ENCODE results near the gene MOCOS. TPM values are rescaled to one million over a fixed set of nuclear protein-coding genes. Genes with fewer than 3 reads are reported as not detected.

MOCOS gene
- total RNA-seq, 1 experiment from 2014 or later, result 12.1 TPM

DNA sequence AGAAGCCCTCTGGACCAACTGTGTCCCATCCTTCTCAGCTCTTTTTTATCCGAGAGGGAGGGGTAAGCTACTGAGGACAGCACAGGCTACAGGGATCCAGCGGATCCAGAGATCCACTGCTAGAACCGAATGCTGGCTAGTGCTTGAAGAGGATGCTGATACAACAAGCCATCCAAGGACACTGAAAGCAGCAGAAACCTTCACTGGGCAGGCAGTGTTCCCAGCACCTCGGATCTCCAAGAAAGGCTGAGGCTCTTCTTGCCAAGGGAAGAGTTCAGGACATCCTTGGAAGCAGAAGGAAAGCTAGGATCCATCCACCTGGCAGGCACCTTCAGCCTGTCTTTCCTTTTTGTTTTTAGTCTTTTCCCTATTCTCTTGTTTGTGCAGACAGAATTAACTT lies 97.0 kb downstream of the MOCOS start:
- CTCF ChIA-PET, result interaction anchor here (1.0 to 6.7 kb wide), 14 partner anchors 12 to 898 kb away, joined by 3 to 94 read pairs (median 5); no protein-coding TSS in a partner anchor
- DNase-seq (ENCODE audit: low read depth, low spot score) (no peak), ATAC-seq (0 out of 2 replicates have a peak, but pooled peaks have one; percentile 20)
- H3K27me3 ChIP-seq (ENCODE audit: insufficient read depth, low read length), result peaks cover 7% of the 10 kb centered on the region; the same call in 1 of the 2 replicates
- no peak overlapping the region for H3K4me2 ChIP-seq (ENCODE audit: low read length)
- no peaks in the 10 kb centered on the region for H4K20me1 ChIP-seq (ENCODE audit: insufficient read depth)
- TF ChIP-seq, protein P1, sequence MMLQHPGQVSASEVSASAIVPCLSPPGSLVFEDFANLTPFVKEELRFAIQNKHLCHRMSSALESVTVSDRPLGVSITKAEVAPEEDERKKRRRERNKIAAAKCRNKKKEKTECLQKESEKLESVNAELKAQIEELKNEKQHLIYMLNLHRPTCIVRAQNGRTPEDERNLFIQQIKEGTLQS (IDR thresholded peaks at IDR 0.05), result no peak
- no peak for TF ChIP-seq CBX3 (IDR thresholded peaks at IDR 0.05; ENCODE audit: low read depth)
- TF ChIP-seq ZFX (IDR thresholded peaks at IDR 0.05), result no peak
- TF ChIP-seq SP1 (IDR thresholded peaks at IDR 0.05; ENCODE audit: low read depth), result no peak
- TF ChIP-seq JUND (IDR thresholded peaks at IDR 0.05), result no peak
- TF ChIP-seq RAD21 (IDR thresholded peaks at IDR 0.05; ENCODE audit: low read depth), result no peak
- no peak for TF ChIP-seq POLR2A (IDR thresholded peaks at IDR 0.05; ENCODE audit: borderline replicate concordance, extremely low read depth, insufficient read depth, insufficient read length)
- no peak for TF ChIP-seq FOSL1 (IDR thresholded peaks at IDR 0.05; ENCODE audit: low read depth)
- H3K36me3 ChIP-seq (ENCODE audit: control insufficient read depth in 1 of 2, insufficient read depth in 2 of 2, low read length in 2 of 2), result no peaks in the 10 kb centered on the region
- no peaks in the 10 kb centered on the region for H3K4me1 ChIP-seq (ENCODE audit: control insufficient read depth in 1 of 2, insufficient read depth in 2 of 2, low read length in 2 of 2)
- BruUV-seq (replicated peaks), result no TSS peak
- no peaks in the 10 kb centered on the region for H3K9me2 ChIP-seq (ENCODE audit: insufficient read depth)
- H3K9ac ChIP-seq (ENCODE audit: low read length), result no peak overlapping the region
- H3K4me3 ChIP-seq (replicated peaks in 1 of 2; ENCODE audit: low read depth in 1 of 2, low read length in 2 of 2), result no peak overlapping the region
- no peaks in the 10 kb centered on the region for H3K79me2 ChIP-seq (ENCODE audit: insufficient read depth, low read length)
- H2AFZ ChIP-seq (ENCODE audit: low read depth, low read length, poor library complexity, severe bottlenecking), result no peak overlapping the region
- RAD21 ChIA-PET (ENCODE audit: low non-redundant PET in 1 of 2, low total read pairs in 2 of 2, uncharacterized antibody in 2 of 2, unreplicated experiment in 2 of 2), result interaction anchor here (0.6 to 2.9 kb wide), 6 partner anchors 103 to 528 kb away, joined by 3 to 11 read pairs (median 4); no protein-coding TSS in a partner anchor
- intact Hi-C loops (cut with micrococcal nuclease), result loop anchor here (1.0 to 2.0 kb wide), 4 partner anchors 188 to 527 kb away; no protein-coding TSS in a partner anchor
- no peaks in the 10 kb centered on the region for H3K9me3 ChIP-seq (ENCODE audit: control insufficient read depth in 1 of 2, insufficient read depth in 1 of 2, low read depth in 1 of 2, low read length in 2 of 2)
- POLR2A ChIA-PET, result interaction anchor here (0.7 kb wide), 1 partner anchor 188 kb away, joined by 3 read pairs; no protein-coding TSS in a partner anchor
- no peak overlapping the region for H3K27ac ChIP-seq (ENCODE audit: low read depth, low read length)

DNA sequence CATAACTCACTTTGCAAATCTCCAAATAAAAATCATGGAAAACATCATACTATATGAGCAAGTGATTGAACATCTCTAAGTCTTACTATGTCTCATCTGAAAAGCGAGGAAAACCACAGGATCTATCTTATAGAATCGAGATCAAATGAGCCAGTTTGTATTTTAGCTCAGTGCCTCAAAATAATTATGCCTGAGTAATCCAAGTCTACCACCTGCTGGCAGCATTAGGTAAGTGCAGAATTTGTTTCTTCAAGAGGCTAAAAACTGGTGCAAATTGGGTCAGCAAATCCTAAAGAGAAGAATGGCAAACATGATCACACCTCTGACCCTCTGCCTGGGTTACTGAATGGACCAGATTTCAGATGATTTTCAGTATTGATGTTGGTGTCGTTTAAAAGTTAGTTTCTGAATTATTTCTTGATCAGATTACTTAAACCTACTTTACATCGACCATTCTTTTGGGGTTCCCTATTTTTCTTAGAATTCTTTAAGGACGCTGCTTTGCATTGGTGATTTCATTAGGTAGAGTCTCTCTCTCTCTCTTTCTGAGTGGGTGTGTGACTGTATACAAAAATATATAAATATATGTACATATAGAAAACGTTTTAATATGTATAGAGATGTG lies 97.5 kb downstream of the MOCOS start:
- TF ChIP-seq, protein P2, sequence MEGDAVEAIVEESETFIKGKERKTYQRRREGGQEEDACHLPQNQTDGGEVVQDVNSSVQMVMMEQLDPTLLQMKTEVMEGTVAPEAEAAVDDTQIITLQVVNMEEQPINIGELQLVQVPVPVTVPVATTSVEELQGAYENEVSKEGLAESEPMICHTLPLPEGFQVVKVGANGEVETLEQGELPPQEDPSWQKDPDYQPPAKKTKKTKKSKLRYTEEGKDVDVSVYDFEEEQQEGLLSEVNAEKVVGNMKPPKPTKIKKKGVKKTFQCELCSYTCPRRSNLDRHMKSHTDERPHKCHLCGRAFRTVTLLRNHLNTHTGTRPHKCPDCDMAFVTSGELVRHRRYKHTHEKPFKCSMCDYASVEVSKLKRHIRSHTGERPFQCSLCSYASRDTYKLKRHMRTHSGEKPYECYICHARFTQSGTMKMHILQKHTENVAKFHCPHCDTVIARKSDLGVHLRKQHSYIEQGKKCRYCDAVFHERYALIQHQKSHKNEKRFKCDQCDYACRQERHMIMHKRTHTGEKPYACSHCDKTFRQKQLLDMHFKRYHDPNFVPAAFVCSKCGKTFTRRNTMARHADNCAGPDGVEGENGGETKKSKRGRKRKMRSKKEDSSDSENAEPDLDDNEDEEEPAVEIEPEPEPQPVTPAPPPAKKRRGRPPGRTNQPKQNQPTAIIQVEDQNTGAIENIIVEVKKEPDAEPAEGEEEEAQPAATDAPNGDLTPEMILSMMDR (IDR thresholded peaks at IDR 0.05 in 2 of 3, conservative IDR thresholded peaks at IDR 0.05 in 1 of 3; ENCODE audit: borderline replicate concordance in 1 of 3, insufficient read depth in 1 of 3, low read depth in 2 of 3, low read length in 2 of 3), result peak; percentile 70 to 94 (median 89)
- TF ChIP-seq RAD21 (IDR thresholded peaks at IDR 0.05; ENCODE audit: low read depth) (peak; percentile 94), POLR2AphosphoS5 (IDR thresholded peaks at IDR 0.05; ENCODE audit: low read depth, low read length) (no peak), YY1 (IDR thresholded peaks at IDR 0.05; ENCODE audit: extremely low read depth, insufficient replicate concordance, low read depth, low read length) (no peak), TCF7L2 (IDR thresholded peaks at IDR 0.05; ENCODE audit: borderline replicate concordance, extremely low read depth, insufficient read depth, insufficient read length) (no peak), CEBPB (IDR thresholded peaks at IDR 0.05; ENCODE audit: low read depth) (no peak)
- TF ChIP-seq, protein P3, sequence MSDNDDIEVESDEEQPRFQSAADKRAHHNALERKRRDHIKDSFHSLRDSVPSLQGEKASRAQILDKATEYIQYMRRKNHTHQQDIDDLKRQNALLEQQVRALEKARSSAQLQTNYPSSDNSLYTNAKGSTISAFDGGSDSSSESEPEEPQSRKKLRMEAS (IDR thresholded peaks at IDR 0.05), result no peak
- TF ChIP-seq, protein P1 (IDR thresholded peaks at IDR 0.05), result no peak
- ChIA-PET RAD21 (ENCODE audit: low non-redundant PET in 1 of 2, low total read pairs in 2 of 2, uncharacterized antibody in 2 of 2, unreplicated experiment in 2 of 2) (interaction anchor here (0.6 to 2.9 kb wide), 5 partner anchors 189 to 528 kb away, joined by 3 to 11 read pairs (median 4); no protein-coding TSS in a partner anchor), POLR2A (interaction anchor here (0.7 kb wide), 1 partner anchor 189 kb away, joined by 3 read pairs; no protein-coding TSS in a partner anchor), CTCF (interaction anchor here (1.0 to 6.7 kb wide), 14 partner anchors 11 to 898 kb away, joined by 3 to 94 read pairs (median 5); no protein-coding TSS in a partner anchor)
- Histone ChIP-seq H3K9ac (ENCODE audit: low read length) (no peak overlapping the region), H3K27ac (ENCODE audit: low read depth, low read length) (no peak overlapping the region), H3K36me3 (ENCODE audit: control insufficient read depth in 1 of 2, insufficient read depth in 2 of 2, low read length in 2 of 2) (no peaks in the 10 kb centered on the region), H3K79me2 (ENCODE audit: insufficient read depth, low read length) (no peaks in the 10 kb centered on the region), H3K4me2 (ENCODE audit: low read length) (no peak overlapping the region), H2AFZ (ENCODE audit: low read depth, low read length, poor library complexity, severe bottlenecking) (no peak overlapping the region), H3K9me2 (ENCODE audit: insufficient read depth) (no peaks in the 10 kb centered on the region), H3K4me3 (replicated peaks in 1 of 2; ENCODE audit: low read depth in 1 of 2, low read length in 2 of 2) (no peak overlapping the region), H3K9me3 (ENCODE audit: control insufficient read depth in 1 of 2, insufficient read depth in 1 of 2, low read depth in 1 of 2, low read length in 2 of 2) (no peaks in the 10 kb centered on the region), H4K20me1 (ENCODE audit: insufficient read depth) (no peaks in the 10 kb centered on the region), H3K4me1 (ENCODE audit: control insufficient read depth in 1 of 2, insufficient read depth in 2 of 2, low read length in 2 of 2) (no peaks in the 10 kb centered on the region), H3K27me3 (ENCODE audit: insufficient read depth, low read length) (0 out of 2 replicates have a peak, but pooled peaks cover 2% of the 10 kb centered on the region)
- peak; percentile 74 for ATAC-seq
- intact Hi-C loops (cut with micrococcal nuclease), result loop anchor here (1.0 to 2.0 kb wide), 4 partner anchors 188 to 528 kb away; no protein-coding TSS in a partner anchor
- BruUV-seq (replicated peaks), result no TSS peak
- DNase-seq (ENCODE audit: low read depth, low spot score), result peak; percentile 60
